Kasumi-1 (cell line): ENCODE data around the gene BRINP2.
"Not testable (repeated sequence)": the region's sequence is repeated elsewhere in the genome, so short reads cannot be mapped to it uniquely, and the experiment has no call there.

Experiments used
- DNase-seq, 2 experiments: peaks; one replicate each; lab custom pipeline; 2025; lab: John Stamatoyannopoulos, UW

Gene BRINP2

DNA sequence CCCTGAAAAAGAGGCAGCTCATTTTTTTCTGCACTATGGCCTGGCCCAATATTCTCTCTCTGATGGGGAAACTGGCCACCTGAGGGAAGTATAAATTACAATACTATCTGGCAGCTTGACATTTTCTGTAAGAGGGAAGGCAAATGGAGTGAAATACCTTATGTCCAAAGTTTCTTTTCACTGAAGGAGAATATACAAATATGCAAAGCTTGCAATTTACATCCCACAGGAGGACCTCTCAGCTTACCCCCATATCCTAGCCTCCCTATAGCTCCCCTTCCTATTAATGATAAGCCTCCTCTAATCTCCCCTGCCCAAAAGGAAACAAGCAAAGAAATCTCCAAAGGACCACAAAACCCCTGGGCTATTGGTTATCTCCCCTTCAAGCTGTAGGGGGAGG, 150.7 kb downstream of the BRINP2 start:
- DNase-seq, result not testable (repeated sequence)

DNA sequence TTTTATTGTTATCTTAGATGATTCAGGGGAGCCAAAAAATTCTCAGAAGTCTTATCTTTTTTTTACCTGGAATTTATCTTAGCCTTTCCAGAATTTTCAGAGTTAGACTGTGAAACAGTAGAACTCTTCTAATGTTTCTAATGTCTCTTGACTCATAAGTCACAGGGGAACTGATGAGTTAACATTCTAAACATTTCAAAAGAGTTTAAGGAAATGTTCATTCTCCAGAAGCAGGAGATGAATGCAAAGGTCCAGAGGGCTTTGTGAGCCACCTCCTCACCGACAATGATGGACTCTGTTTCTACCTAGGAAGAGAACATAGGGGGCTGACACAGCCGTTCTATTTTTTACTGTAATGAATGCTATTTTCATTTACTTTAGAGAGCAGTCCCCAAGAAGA, 157.5 kb downstream of the BRINP2 start:
- no peak for DNase-seq

DNA sequence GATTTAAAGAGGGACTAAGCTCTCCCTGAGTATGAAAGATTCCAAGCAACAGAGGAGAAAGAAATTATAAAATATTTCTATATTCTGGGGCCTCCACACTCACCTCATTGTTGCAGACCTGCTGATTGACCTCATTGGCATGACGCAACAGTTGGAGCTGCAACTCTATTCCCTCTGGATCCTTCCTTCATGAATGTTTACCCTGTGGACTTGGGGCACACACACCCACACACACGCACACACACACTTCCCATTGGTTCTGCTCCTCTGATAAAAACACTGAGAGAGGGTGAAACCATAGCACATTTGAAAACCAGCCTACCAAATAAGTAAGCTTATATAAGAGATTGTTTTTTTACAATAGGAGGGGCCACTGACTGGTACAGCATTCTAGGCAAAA, 159.1 kb downstream of the BRINP2 start:
- no peak for DNase-seq
